GM12872 (cell line): ENCODE data around the gene KRTDAP.

ENCODE experiments used
- TF ChIP-seq, protein P1 (sequence below): IDR thresholded peaks from 3 replicates; pipeline ENCODE4 v1.5.1; 2011; ENCODE audit warnings: low read depth, mild to moderate bottlenecking, low read length, moderate library complexity; ENCODE audit not compliant: insufficient read depth

KRTDAP gene

DNA sequence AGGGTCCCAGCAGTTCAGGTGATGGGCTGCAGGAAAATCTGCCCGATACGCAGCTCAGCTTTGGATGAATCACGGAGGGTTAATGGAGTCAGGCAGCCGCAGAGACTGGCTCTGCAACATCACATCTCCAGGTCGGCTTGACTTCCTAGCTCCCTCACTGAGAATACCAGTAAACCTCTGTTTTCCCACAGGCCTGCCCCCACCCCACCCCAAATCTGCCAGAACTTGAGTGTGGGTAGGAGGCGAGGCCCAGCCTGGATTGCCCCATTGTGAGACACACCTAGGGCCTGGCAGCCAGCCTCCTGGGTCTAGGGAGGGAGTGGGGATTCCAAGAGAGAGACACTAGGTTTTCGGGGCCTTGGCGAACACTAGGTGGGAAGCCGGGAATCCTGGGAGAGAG is 3.7 kb upstream of the KRTDAP start:
- TF ChIP-seq, protein P1, sequence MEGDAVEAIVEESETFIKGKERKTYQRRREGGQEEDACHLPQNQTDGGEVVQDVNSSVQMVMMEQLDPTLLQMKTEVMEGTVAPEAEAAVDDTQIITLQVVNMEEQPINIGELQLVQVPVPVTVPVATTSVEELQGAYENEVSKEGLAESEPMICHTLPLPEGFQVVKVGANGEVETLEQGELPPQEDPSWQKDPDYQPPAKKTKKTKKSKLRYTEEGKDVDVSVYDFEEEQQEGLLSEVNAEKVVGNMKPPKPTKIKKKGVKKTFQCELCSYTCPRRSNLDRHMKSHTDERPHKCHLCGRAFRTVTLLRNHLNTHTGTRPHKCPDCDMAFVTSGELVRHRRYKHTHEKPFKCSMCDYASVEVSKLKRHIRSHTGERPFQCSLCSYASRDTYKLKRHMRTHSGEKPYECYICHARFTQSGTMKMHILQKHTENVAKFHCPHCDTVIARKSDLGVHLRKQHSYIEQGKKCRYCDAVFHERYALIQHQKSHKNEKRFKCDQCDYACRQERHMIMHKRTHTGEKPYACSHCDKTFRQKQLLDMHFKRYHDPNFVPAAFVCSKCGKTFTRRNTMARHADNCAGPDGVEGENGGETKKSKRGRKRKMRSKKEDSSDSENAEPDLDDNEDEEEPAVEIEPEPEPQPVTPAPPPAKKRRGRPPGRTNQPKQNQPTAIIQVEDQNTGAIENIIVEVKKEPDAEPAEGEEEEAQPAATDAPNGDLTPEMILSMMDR = no peak

DNA sequence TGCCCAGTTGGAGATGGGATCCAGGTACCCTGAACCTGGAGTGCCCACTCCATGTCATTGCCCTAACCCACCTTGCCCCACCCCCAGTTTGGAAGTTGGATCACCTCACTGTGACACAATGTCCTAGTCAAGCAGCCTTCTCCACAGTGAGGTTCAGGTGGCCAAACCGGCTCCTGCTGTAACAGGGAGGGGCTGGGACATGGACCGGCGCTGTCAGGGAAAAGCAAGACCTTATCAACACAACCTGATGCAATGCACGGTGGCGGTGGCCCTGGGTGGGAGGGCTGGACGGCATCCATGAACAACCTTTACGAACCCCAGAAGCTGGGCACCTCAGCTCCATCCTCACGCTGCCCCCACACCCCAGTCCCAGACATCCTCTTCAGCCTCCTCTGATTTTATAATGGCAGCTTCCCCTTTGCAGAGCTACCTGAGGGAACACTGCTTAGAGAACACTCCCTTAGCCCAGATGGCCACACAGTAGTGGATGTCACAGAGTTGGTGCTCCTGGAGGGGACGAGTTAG is 1.6 kb upstream of the KRTDAP start:
- TF ChIP-seq, protein P1 = no peak

DNA sequence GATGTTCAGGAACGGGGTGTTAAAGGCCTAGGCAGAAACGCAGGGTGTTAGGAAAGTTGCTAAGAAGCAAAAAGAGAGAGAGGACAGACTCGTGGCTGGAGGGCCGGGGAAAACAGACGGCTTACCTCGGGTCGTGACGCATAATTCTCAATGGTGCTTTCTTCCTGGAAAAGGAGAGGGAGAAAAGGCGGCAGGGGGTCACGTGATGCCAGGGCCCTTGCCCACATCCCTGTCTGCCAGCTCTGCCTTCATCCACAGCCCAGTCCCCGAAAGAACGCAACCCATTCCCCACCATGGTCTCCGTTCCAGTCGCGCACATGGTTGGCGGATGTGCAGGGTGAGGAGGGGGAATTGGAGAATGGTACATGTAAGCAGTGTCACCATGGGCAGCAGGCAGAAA is 1.6 kb downstream of the KRTDAP start:
- TF ChIP-seq, protein P1 = no peak

DNA sequence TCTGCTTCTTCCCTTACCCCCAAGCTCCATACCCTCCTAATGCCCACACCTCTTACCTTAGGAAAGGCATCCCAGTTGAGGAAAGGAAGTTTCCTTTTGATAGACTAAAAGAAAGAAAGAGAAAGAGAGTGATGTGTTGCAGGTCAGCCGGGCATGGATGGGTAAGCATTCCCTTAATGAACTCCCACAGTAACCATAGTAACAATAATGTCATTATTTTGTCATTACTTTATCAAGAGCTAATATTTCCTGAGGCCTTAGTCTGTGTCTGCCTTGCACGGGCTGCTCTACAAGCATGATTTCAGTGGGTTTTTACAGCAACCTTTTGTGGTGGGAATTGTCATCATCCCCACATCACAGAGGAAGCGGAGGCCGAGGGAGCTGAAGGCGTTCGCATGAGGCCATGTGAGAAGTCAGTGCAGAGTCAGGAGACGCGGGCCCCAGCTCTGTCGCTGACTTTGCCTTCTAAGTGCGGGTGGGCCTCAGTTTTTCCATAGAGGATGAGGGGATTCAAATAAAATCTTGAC is 2.5 kb downstream of the KRTDAP start:
- TF ChIP-seq, protein P1 = no peak

DNA sequence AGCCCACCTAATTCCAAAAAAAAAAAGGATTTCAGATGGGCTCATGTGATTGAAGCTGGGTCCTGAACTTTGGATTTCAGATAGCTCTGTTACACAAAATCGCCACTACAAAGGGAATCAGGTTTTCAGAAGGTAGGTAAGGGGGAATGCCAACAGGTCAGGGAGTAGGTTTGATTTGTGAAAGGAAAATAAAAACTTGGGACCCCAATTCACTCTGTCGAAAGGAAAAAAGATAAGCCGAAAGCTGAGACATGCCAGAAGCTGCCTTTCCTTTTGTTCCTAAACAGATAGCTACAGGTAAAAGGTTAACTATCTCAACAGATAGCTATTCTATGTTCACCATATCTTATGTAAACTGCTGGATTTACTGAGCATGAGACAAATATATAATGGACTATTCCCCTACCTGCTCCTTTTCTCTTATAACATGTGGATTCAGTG is 4.0 kb downstream of the KRTDAP start:
- TF ChIP-seq, protein P1 = no peak

DNA sequence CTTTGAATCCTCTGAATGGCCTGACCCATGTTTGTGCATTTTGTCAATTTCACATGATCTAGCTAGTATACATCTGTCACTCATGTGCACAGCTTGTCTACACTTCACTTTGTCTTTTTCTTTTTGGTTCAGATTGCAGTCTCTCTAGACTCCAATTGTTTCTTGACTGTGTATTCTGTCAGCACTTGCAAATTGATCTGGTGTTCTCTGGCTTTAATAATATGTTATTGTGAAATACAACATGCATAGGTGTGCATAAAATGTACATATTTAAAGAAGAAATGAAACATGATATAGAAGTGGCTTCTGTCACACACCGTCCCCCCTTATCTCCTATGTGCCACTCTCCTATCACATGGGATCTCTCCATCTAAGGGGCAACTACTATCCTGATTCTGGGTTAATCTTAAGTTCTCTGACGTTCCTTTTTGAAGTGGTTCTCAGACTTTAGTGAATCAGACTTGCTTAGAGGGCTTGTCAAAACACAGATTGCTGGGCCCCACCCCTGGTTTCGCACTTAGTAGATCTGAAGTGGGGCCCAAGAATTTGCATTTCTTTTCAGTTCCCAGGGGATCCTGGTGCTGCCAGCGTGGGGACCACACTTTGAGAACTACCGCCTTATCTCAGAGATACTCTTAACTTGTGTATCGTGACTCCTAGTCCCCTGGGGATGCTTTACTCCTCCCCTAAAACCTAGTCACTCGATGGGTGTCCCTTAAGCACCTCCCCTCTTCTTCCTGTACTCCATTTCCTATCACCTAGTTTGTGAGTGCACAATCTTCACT is 5.8 kb downstream of the KRTDAP start:
- TF ChIP-seq, protein P1 = no peak

DNA sequence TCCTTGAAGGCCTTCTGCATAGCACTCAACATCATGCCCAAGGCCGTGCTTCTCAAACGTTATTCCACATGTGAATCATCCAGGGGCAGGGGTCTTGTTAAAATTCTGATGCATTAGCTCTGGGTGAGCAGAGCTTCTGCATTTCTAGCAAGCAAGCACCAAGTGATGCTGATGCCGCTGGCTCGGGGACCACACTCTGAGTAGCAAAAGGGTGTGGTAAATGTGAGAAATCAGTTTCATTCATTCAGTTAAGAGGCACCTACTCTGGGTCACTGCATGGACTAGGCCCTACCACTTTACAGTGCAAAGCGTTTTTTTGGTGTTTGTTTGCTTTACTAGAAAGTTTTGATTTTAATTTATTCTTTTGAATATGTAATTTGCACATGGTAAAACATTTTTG is 7.2 kb downstream of the KRTDAP start:
- TF ChIP-seq, protein P1 = no peak
